IMR-90 (cell line): ENCODE results near the gene LIPI. TPM values are rescaled to one million over a fixed set of nuclear protein-coding genes. Genes with fewer than 3 reads are reported as not detected.

Source experiments
- ATAC-seq: fragments of 200-7000 bp; cut with Tn5 transposase; 2 replicates; pipeline ENCODE4 v1.9.1; 2020; ENCODE audit warnings: low read depth, mild to moderate bottlenecking, moderate library complexity
- BruUV-seq: library from RNA; stranded (reverse); fragments of 400-500 nt; replicated peaks from 2 replicates; lab custom pipeline; 2021; lab: Mats Ljungman, UMichigan
- CTCF ChIA-PET: fragments of 300-600 bp; formaldehyde crosslinking; extraction: SDS; loops from one replicate; lab custom pipeline; 2021; ENCODE audit warnings: antibody characterized with exemption; lab: Yijun Ruan, JAX
- POLR2A ChIA-PET: fragments of 300-600 bp; sonication (Branson Sonifier 250); formaldehyde crosslinking; loops from one replicate; lab custom pipeline; 2022; ENCODE audit warnings: antibody characterized with exemption; ENCODE audit not compliant: unreplicated experiment; lab: Charles Lee
- DNase-seq: peaks from one replicate; pipeline ENCODE4 v3.0.0; 2013
- H2AFZ ChIP-seq: replicated peaks from 2 replicates; pipeline ENCODE3; 2013; ENCODE audit warnings: low read length, mild to moderate bottlenecking; ENCODE audit not compliant: poor library complexity
- H2AK5ac ChIP-seq: 2 replicates; pipeline ENCODE4 v1.6.1; 2013; ENCODE audit warnings: low read depth, low read length, inconsistent platforms
- H2AK9ac ChIP-seq: replicated peaks from 2 replicates; pipeline ENCODE3; 2013; ENCODE audit warnings: mild to moderate bottlenecking, low read depth, low read length, moderate library complexity; ENCODE audit not compliant: poor library complexity
- H2BK120ac ChIP-seq: 2 replicates; pipeline ENCODE4 v1.6.1; 2013; ENCODE audit warnings: low read depth, low read length, inconsistent platforms
- H2BK15ac ChIP-seq: 3 replicates; pipeline ENCODE4 v1.6.1; 2013; ENCODE audit warnings: low read depth, low read length, inconsistent platforms
- H2BK20ac ChIP-seq: 2 replicates; pipeline ENCODE4 v1.6.1; 2013; ENCODE audit warnings: low read depth, mild to moderate bottlenecking, inconsistent platforms, low read length, moderate library complexity
- H2BK5ac ChIP-seq: 2 replicates; pipeline ENCODE4 v1.6.1; 2013; ENCODE audit warnings: mild to moderate bottlenecking, low read depth, low read length, inconsistent platforms; ENCODE audit not compliant: poor library complexity, severe bottlenecking
- H3K14ac ChIP-seq: replicated peaks from 2 replicates; pipeline ENCODE4 v1.6.1; 2013; ENCODE audit warnings: low read depth, low read length, inconsistent platforms
- H3K18ac ChIP-seq: 2 replicates; pipeline ENCODE4 v1.6.1; 2013; ENCODE audit warnings: low read depth, low read length, control low read depth
- H3K23ac ChIP-seq: 2 replicates; pipeline ENCODE4 v1.6.1; 2013; ENCODE audit warnings: low read depth, low read length, inconsistent platforms
- H3K27ac ChIP-seq: 2 replicates; pipeline ENCODE4 v1.5.1; 2013; ENCODE audit warnings: mild to moderate bottlenecking, control low read depth, low read length; ENCODE audit not compliant: insufficient read depth
- H3K27me3 ChIP-seq: 2 replicates; pipeline ENCODE4 v1.6.1; 2013; ENCODE audit warnings: low read length; ENCODE audit not compliant: control insufficient read depth, insufficient read depth
- H3K36me3 ChIP-seq: 2 replicates; pipeline ENCODE4 v1.6.1; 2013; ENCODE audit warnings: low read length, mixed read lengths; ENCODE audit not compliant: control insufficient read depth, insufficient read depth
- H3K4ac ChIP-seq: 2 replicates; pipeline ENCODE4 v1.6.1; 2013; ENCODE audit warnings: low read depth, low read length, inconsistent platforms
- H3K4me1 ChIP-seq: 2 replicates; pipeline ENCODE4 v1.6.1; 2013; ENCODE audit warnings: low read length, mixed read lengths; ENCODE audit not compliant: control insufficient read depth, insufficient read depth
- H3K4me2 ChIP-seq: 2 replicates; pipeline ENCODE4 v1.6.1; 2013; ENCODE audit warnings: low read depth, mild to moderate bottlenecking, control low read depth, low read length, moderate library complexity
- H3K4me3 ChIP-seq: 2 replicates; pipeline ENCODE4 v1.5.1; 2013; ENCODE audit warnings: low read depth, mild to moderate bottlenecking, control low read depth, low read length, moderate library complexity; ENCODE audit not compliant: insufficient read depth
- H3K56ac ChIP-seq: 2 replicates; pipeline ENCODE4 v1.6.1; 2013; ENCODE audit warnings: low read length, inconsistent platforms; ENCODE audit not compliant: insufficient read depth; ENCODE audit errors: extremely low read depth
- H3K79me1 ChIP-seq, 2 experiments: 2 replicates each; pipeline ENCODE4 v1.6.1; 2013; ENCODE audit warnings: low read length in 2 of 2, inconsistent platforms in 1 of 2, low read depth in 1 of 2
- H3K9ac ChIP-seq: 2 replicates; pipeline ENCODE4 v1.6.1; 2013; ENCODE audit warnings: low read depth, low read length, control low read depth
- H3K9me1 ChIP-seq: 2 replicates; pipeline ENCODE4 v1.6.1; 2013; ENCODE audit warnings: low read length, inconsistent platforms; ENCODE audit not compliant: insufficient read depth
- H3K9me3 ChIP-seq: 2 replicates; pipeline ENCODE4 v1.6.1; 2013; ENCODE audit warnings: low read length; ENCODE audit not compliant: control insufficient read depth, insufficient read depth
- H4K20me1 ChIP-seq: 2 replicates; pipeline ENCODE4 v1.6.1; 2013; ENCODE audit warnings: low read length, inconsistent platforms; ENCODE audit not compliant: insufficient read depth
- H4K5ac ChIP-seq: 2 replicates; pipeline ENCODE4 v1.6.1; 2013; ENCODE audit warnings: mild to moderate bottlenecking, low read depth, low read length, control low read depth
- H4K8ac ChIP-seq, 2 experiments: 2 replicates each; pipeline ENCODE4 v1.6.1; 2013; ENCODE audit warnings: low read depth in 2 of 2, low read length in 2 of 2, control low read depth in 1 of 2, inconsistent platforms in 1 of 2
- H4K91ac ChIP-seq: 2 replicates; pipeline ENCODE4 v1.6.1; 2013; ENCODE audit warnings: low read depth, low read length, inconsistent platforms; ENCODE audit not compliant: insufficient read depth
- CHD1 ChIP-seq: IDR thresholded peaks from 2 replicates; pipeline ENCODE4 v1.6.1; 2012; ENCODE audit warnings: low read depth, low read length, improper control_type of control experiment
- CTCF ChIP-seq: conservative IDR thresholded peaks from 2 replicates; pipeline ENCODE4 v1.5.1; 2012; ENCODE audit warnings: mild to moderate bottlenecking, low read depth, low read length, improper control_type of control experiment
- FOS ChIP-seq: fragments of 150-350 bp; IDR thresholded peaks from 2 replicates; pipeline ENCODE4 v1.6.1; 2016; ENCODE audit warnings: low read depth, low read length
- MAZ ChIP-seq: IDR thresholded peaks from 2 replicates; pipeline ENCODE4 v1.6.1; 2012; ENCODE audit warnings: low read depth, mild to moderate bottlenecking, low read length, improper control_type of control experiment, moderate library complexity, borderline replicate concordance
- MXI1 ChIP-seq: IDR thresholded peaks from 2 replicates; pipeline ENCODE4 v1.6.1; 2012; ENCODE audit warnings: low read depth, mild to moderate bottlenecking, low read length, moderate library complexity, borderline replicate concordance
- NFE2L2 ChIP-seq: fragments of 150-350 bp; IDR thresholded peaks from 2 replicates; pipeline ENCODE4 v1.6.1; 2016; ENCODE audit warnings: low read depth, mild to moderate bottlenecking, low read length
- POLR2A ChIP-seq: IDR thresholded peaks from 2 replicates; pipeline ENCODE4 v1.6.1; 2012; ENCODE audit warnings: mild to moderate bottlenecking, low read depth, low read length
- RAD21 ChIP-seq: IDR thresholded peaks from 2 replicates; pipeline ENCODE4 v1.6.1; 2012; ENCODE audit warnings: low read length, improper control_type of control experiment
- RCOR1 ChIP-seq: IDR thresholded peaks from 2 replicates; pipeline ENCODE4 v1.6.1; 2012; ENCODE audit warnings: mild to moderate bottlenecking, low read length, improper control_type of control experiment; ENCODE audit not compliant: insufficient replicate concordance
- RFX5 ChIP-seq: IDR thresholded peaks from 2 replicates; pipeline ENCODE4 v1.8.0; 2012; ENCODE audit warnings: low read depth, mild to moderate bottlenecking, low read length, moderate library complexity
- SMC3 ChIP-seq: fragments of 150-350 bp; IDR thresholded peaks from 2 replicates; pipeline ENCODE4 v1.6.1; 2016; ENCODE audit warnings: low read depth, mild to moderate bottlenecking, antibody characterized with exemption, low read length, moderate library complexity
- USF2 ChIP-seq: fragments of 150-350 bp; IDR thresholded peaks from 2 replicates; pipeline ENCODE4 v1.6.1; 2017; ENCODE audit warnings: mild to moderate bottlenecking, antibody characterized with exemption, low read length, low read depth
- WGBS, 2 experiments: methylation state at CpG; one replicate each; pipeline versions ENCODE4 v1.1.5 to v1.1.7; 2013; ENCODE audit warnings: missing lambda C conversion rate in 2 of 2; ENCODE audit not compliant: insufficient read length in 1 of 2; ENCODE audit errors: extremely low coverage in 2 of 2; 5-methylcytosine and 5-hydroxymethylcytosine counted together
- dilution Hi-C: fragments of 300-500 bp; cut with HindIII; formaldehyde crosslinking; loops from one replicate; pipeline ENCODE4 v1.14.3; 2018; ENCODE audit warnings: low sequenced_read_pairs; ENCODE audit not compliant: unreplicated experiment
- in situ Hi-C: fragments of 300-500 bp; cut with MboI; formaldehyde crosslinking; loops from 3 replicates; pipeline ENCODE4 v1.14.3; 2019; ENCODE audit warnings: low sequenced_read_pairs, inconsistent platforms, mixed read lengths
- intact Hi-C: fragments of 100-400 bp; cut with micrococcal nuclease; formaldehyde crosslinking; loops from 2 replicates; pipeline ENCODE4 v1.10.0; 2022
- polyA plus RNA-seq, 3 experiments: library from polyadenylated mRNA; depleted of rRNA; stranded (reverse); fragments of >200 nt; gene quantifications; 2 replicates each; pipeline ENCODE4 v1.2.3, GENCODE V29; 2012; ENCODE audit warnings: low replicate concordance in 1 of 3
- total RNA-seq: library from RNA; depleted of rRNA; stranded (reverse); fragments of >200 nt; gene quantifications from 2 replicates; pipeline ENCODE4 v1.2.3, GENCODE V29; 2012
- TF ChIP-seq, protein P1 (sequence below): fragments of 150-350 bp; IDR thresholded peaks from 2 replicates; pipeline ENCODE4 v1.6.1; 2016; ENCODE audit warnings: low read depth, mild to moderate bottlenecking, low read length, moderate library complexity, borderline replicate concordance

LIPI gene
- total and polyA plus RNA-seq, 2 of the 4 experiments (the other 2 are of a cell fraction) = not detected

- Histone ChIP-seq H4K20me1 (no peaks in the 10 kb centered on the region), H3K18ac (no peak overlapping the region), H3K4me1 (no peaks in the 10 kb centered on the region), H4K8ac (no peak overlapping the region), H3K27me3 (no peaks in the 10 kb centered on the region), H3K79me1 (no peaks in the 10 kb centered on the region), H2BK120ac (no peak overlapping the region), H3K23ac (no peak overlapping the region), H2BK15ac (no peak overlapping the region), H2AFZ (no peak overlapping the region), H3K4me3 (no peak overlapping the region), H3K56ac (no peak overlapping the region), H2AK9ac (no peak overlapping the region), H3K9me1 (no peaks in the 10 kb centered on the region), H3K4me2 (no peak overlapping the region), H4K5ac (no peak overlapping the region), H3K14ac (no peak overlapping the region), H3K9ac (no peak overlapping the region), H2AK5ac (no peak overlapping the region), H2BK20ac (no peak overlapping the region), H2BK5ac (no peak overlapping the region), H3K9me3 (no peaks in the 10 kb centered on the region), H3K27ac (no peak overlapping the region), H3K36me3 (no peaks in the 10 kb centered on the region), H3K4ac (no peak overlapping the region), H4K91ac (no peak overlapping the region)
- BruUV-seq = no TSS peak
- in situ Hi-C loops (no loop called here), dilution Hi-C loops (no loop called here), intact Hi-C loops (no loop called here)
- no peak for TF ChIP-seq USF2
- no peak for TF ChIP-seq RFX5
- no peak for TF ChIP-seq MXI1
- TF ChIP-seq NFE2L2 = no peak
- no peak for TF ChIP-seq FOS
- TF ChIP-seq POLR2A = no peak
- no peak for TF ChIP-seq MAZ
- TF ChIP-seq CTCF = no peak
- TF ChIP-seq, protein P1, sequence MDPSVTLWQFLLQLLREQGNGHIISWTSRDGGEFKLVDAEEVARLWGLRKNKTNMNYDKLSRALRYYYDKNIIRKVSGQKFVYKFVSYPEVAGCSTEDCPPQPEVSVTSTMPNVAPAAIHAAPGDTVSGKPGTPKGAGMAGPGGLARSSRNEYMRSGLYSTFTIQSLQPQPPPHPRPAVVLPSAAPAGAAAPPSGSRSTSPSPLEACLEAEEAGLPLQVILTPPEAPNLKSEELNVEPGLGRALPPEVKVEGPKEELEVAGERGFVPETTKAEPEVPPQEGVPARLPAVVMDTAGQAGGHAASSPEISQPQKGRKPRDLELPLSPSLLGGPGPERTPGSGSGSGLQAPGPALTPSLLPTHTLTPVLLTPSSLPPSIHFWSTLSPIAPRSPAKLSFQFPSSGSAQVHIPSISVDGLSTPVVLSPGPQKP = no peak
- no peak for TF ChIP-seq RAD21
- no peak for TF ChIP-seq CHD1
- no peak for TF ChIP-seq SMC3
- no peak for TF ChIP-seq RCOR1
- ChIA-PET CTCF (no interaction called here), POLR2A (no interaction called here)
- WGBS, 2 experiments = 73% methylated on average over 4 of the region's 6 CpGs; no CpG with 5 or more reads in 1 of the 2 experiments
- DNase-seq = no peak
- no peak for ATAC-seq
These were observed 94.7 kb downstream of the LIPI start for GRCh38 chr21:14116080-14116481.
